LNCaP clone FGC (cell line): ENCODE measurements around the gene FGF22.

Experiments
- DNase-seq: peaks from one replicate; pipeline ENCODE4 v3.0.0-alpha.2; 2011; ENCODE audit warnings: low read depth
- H3K4me3 ChIP-seq: 2 replicates; pipeline ENCODE4 v1.5.1; 2011; ENCODE audit warnings: mild to moderate bottlenecking, low read depth, low read length, control low read depth
- TF ChIP-seq, protein P1 (sequence below): IDR thresholded peaks from 2 replicates; pipeline ENCODE4 v1.5.1; 2012; ENCODE audit warnings: mild to moderate bottlenecking; ENCODE audit not compliant: control insufficient read depth, insufficient read depth; ENCODE audit errors: extremely low read depth

FGF22 gene

DNA sequence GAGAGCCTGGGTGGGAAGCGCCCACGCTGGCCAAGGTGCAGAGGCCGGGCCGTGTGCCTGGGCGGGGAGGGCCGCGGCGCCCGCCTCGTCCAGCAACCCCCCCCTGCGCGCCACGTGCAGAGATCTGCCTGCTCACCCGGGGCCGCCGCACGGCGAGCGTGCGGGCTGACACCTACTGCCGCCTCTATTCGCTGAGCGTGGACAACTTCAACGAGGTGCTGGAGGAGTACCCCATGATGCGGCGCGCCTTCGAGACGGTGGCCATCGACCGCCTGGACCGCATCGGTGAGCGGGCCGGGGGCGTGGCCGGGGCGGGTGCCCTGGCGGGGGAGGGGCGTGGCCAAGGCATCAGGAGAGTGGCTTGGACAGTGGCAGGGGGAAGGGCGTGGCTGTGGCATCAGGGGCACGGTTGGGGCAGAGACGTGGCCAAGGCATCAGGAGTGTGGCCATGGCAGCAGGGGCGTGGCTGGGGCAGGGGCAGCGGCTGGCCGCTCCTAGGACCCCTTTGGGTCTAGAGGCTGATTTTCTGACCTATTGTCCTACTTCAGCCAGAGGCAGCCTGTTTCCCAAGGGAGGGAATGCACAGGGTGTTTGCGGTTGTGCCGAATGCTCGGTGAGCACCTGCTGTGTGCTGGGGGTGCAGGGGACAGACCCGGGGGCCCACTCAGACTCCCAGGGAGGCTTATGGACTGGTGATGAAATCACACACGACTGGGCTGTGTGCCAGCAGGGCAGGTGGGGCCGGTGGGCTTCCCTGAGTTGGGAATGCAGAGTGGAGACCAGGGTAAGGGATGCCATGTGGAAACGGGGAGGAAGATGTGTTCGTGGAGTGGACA is 25.7 kb upstream of the FGF22 start:
- H3K4me3 ChIP-seq = no peak overlapping the region
- no peak for DNase-seq
- TF ChIP-seq, protein P1, sequence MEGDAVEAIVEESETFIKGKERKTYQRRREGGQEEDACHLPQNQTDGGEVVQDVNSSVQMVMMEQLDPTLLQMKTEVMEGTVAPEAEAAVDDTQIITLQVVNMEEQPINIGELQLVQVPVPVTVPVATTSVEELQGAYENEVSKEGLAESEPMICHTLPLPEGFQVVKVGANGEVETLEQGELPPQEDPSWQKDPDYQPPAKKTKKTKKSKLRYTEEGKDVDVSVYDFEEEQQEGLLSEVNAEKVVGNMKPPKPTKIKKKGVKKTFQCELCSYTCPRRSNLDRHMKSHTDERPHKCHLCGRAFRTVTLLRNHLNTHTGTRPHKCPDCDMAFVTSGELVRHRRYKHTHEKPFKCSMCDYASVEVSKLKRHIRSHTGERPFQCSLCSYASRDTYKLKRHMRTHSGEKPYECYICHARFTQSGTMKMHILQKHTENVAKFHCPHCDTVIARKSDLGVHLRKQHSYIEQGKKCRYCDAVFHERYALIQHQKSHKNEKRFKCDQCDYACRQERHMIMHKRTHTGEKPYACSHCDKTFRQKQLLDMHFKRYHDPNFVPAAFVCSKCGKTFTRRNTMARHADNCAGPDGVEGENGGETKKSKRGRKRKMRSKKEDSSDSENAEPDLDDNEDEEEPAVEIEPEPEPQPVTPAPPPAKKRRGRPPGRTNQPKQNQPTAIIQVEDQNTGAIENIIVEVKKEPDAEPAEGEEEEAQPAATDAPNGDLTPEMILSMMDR = no peak

- TF ChIP-seq, protein P1 = no peak
- DNase-seq = no peak
- H3K4me3 ChIP-seq = no peak overlapping the region
Measured at GRCh38 chr19:615619-616018, 24.1 kb upstream of the FGF22 start.

GRCh38 chr19:616062-616700 is 23.5 kb upstream of the FGF22 start:
- H3K4me3 ChIP-seq = no peak overlapping the region
- TF ChIP-seq, protein P1 = no peak
- no peak for DNase-seq

- DNase-seq = no peak
- H3K4me3 ChIP-seq = no peak overlapping the region
- TF ChIP-seq, protein P1 = no peak
Measured at GRCh38 chr19:616747-617526, 22.7 kb upstream of the FGF22 start.

DNA sequence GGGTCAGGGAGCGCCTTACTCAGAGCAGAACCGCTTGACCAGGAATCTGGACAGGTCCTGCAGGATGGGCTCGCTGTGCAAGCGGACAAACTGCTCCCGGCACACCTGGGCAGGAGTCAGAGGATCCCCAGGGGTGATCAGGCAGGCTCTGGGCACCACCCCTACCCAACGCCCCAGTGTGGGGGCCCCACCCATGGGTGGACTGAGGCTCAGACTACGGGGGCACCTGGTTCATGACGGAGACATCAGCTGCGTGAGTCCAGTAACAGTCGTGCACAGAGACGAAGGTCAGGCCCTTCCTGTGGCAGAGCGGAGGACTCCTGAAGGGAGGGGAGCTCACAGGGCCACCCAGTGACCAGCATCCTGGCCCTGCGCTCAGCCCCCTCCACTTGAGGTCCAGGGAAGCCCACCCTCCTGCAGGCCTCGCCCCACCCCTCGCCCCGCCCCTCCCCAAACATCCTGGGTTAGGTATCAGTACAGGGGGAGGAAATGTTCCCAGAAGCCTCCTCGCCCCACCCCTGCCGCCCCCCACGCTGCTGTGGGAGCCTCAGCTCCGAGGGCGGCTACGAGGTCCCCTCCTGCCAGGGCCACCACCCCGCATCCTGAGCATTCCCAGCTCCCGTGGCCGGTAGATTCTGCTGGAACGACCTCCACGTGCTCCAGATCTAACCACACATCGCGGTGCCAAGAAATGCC is 22.0 kb upstream of the FGF22 start:
- H3K4me3 ChIP-seq = no peak overlapping the region
- no peak for DNase-seq
- TF ChIP-seq, protein P1 = no peak

- TF ChIP-seq, protein P1 = no peak
- DNase-seq = no peak
- no peak overlapping the region for H3K4me3 ChIP-seq
Measured at GRCh38 chr19:618247-618619, 21.4 kb upstream of the FGF22 start.
